ENCODE measurements around the gene CHSY3.

DNA sequence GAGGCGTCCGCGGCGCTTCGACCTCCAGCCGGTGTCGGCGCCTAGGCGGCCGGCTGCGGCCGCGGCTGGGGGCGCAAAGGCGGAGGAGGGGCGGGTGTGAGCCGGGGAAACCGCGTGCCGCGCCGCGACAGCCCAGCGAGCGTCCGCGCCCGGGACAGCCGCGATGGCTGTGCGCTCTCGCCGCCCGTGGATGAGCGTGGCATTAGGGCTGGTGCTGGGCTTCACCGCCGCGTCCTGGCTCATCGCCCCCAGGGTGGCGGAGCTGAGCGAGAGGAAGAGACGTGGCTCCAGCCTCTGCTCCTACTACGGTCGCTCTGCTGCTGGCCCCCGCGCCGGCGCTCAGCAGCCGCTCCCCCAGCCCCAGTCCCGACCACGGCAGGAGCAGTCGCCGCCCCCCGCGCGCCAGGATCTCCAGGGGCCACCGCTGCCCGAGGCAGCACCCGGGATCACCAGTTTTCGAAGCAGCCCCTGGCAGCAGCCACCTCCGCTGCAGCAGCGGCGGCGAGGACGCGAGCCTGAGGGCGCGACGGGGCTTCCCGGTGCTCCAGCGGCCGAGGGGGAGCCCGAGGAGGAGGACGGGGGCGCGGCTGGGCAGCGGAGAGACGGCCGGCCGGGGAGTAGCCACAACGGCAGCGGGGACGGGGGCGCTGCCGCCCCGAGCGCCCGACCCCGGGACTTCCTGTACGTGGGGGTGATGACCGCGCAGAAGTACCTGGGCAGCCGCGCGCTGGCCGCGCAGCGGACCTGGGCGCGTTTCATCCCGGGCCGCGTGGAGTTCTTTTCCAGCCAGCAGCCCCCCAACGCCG is 605 bp downstream of the CHSY3 start:
- TF ChIP-seq, protein P1, sequence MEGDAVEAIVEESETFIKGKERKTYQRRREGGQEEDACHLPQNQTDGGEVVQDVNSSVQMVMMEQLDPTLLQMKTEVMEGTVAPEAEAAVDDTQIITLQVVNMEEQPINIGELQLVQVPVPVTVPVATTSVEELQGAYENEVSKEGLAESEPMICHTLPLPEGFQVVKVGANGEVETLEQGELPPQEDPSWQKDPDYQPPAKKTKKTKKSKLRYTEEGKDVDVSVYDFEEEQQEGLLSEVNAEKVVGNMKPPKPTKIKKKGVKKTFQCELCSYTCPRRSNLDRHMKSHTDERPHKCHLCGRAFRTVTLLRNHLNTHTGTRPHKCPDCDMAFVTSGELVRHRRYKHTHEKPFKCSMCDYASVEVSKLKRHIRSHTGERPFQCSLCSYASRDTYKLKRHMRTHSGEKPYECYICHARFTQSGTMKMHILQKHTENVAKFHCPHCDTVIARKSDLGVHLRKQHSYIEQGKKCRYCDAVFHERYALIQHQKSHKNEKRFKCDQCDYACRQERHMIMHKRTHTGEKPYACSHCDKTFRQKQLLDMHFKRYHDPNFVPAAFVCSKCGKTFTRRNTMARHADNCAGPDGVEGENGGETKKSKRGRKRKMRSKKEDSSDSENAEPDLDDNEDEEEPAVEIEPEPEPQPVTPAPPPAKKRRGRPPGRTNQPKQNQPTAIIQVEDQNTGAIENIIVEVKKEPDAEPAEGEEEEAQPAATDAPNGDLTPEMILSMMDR (IDR thresholded peaks at IDR 0.05; ENCODE audit: low read depth, low read length, poor library complexity, severe bottlenecking), result no peak
- no peak for TF ChIP-seq EZH2phosphoT487 (IDR thresholded peaks at IDR 0.05; ENCODE audit: borderline replicate concordance, low read length)
